NCI-H2029 (cell line): Measurements from ENCODE around the gene PCDHGA6.

Experiments
- DNase-seq: peaks from one replicate; lab custom pipeline; 2025; lab: John Stamatoyannopoulos, UW

Gene PCDHGA6

GRCh38 chr5:141420855-141421488 lies 47.3 kb downstream of the PCDHGA6 start, which contains the start of gene PCDHGA11:
TSS of gene PCDHGA11 (plus strand) at chr5:141421051. CDS start at chr5:141421228, 177 bp downstream.
- DNase-seq: no peak

GRCh38 chr5:141421489-141421855 lies 47.8 kb downstream of the PCDHGA6 start:
- DNase-seq: no peak

- no peak for DNase-seq
Measured at GRCh38 chr5:141422742-141423291, 49.1 kb downstream of the PCDHGA6 start.

- no peak for DNase-seq
Measured at GRCh38 chr5:141427783-141428426, 54.2 kb downstream of the PCDHGA6 start.
